ENCODE data around the gene RNF180. TPM values are rescaled to one million over a fixed set of nuclear protein-coding genes. Genes with fewer than 3 reads are reported as not detected.
A peak's percentile ranks its signal among the peaks of the same experiment; 100 is the strongest.

Gene RNF180
- total RNA-seq, 1 donor, result 10.5 TPM

- H3K27ac ChIP-seq (ENCODE audit: low read depth, low read length), result no peak overlapping the region
- no peaks in the 10 kb centered on the region for H3K36me3 ChIP-seq (ENCODE audit: insufficient read depth, low read length)
- no peaks in the 10 kb centered on the region for H3K27me3 ChIP-seq (ENCODE audit: insufficient read depth, low read length)
- peak overlapping the region; percentile 17 for H2AFZ ChIP-seq (ENCODE audit: low read length)
- TF ChIP-seq CTCF (IDR thresholded peaks at IDR 0.05; ENCODE audit: extremely low read depth, low read depth, low read length), result no peak
- no peak overlapping the region for H3K4me3 ChIP-seq (ENCODE audit: insufficient read depth, low read length)
- no peaks in the 10 kb centered on the region for H4K20me1 ChIP-seq (ENCODE audit: insufficient read depth, low read length)
- DNase-seq (ENCODE audit: insufficient read length, low spot score, missing footprints), result peak; percentile 94
- H3K9me3 ChIP-seq (ENCODE audit: low read depth, low read length), result no peaks in the 10 kb centered on the region
- no peaks in the 10 kb centered on the region for H3K79me2 ChIP-seq (ENCODE audit: insufficient read depth, low read length)
- peak overlapping the region; percentile 30 for H3K4me2 ChIP-seq (ENCODE audit: insufficient read depth, low read length)
- H3K4me1 ChIP-seq (ENCODE audit: insufficient read depth, low read length), result peaks cover 7% of the 10 kb centered on the region
These were observed 21.0 kb upstream of the RNF180 start for GRCh38 chr5:64144425-64145215.

GRCh38 chr5:64145216-64145895 lies 20.3 kb upstream of the RNF180 start:
- Histone ChIP-seq H3K27ac (ENCODE audit: low read depth, low read length) (no peak overlapping the region), H3K4me2 (ENCODE audit: insufficient read depth, low read length) (no peak overlapping the region), H3K79me2 (ENCODE audit: insufficient read depth, low read length) (no peaks in the 10 kb centered on the region), H3K27me3 (ENCODE audit: insufficient read depth, low read length) (no peaks in the 10 kb centered on the region), H4K20me1 (ENCODE audit: insufficient read depth, low read length) (no peaks in the 10 kb centered on the region), H2AFZ (ENCODE audit: low read length) (peak overlapping the region; percentile 17), H3K4me1 (ENCODE audit: insufficient read depth, low read length) (peaks cover 7% of the 10 kb centered on the region), H3K4me3 (ENCODE audit: insufficient read depth, low read length) (no peak overlapping the region), H3K36me3 (ENCODE audit: insufficient read depth, low read length) (no peaks in the 10 kb centered on the region), H3K9me3 (ENCODE audit: low read depth, low read length) (no peaks in the 10 kb centered on the region)
- peak; percentile 65 for DNase-seq (ENCODE audit: insufficient read length, low spot score, missing footprints)
- TF ChIP-seq CTCF (IDR thresholded peaks at IDR 0.05; ENCODE audit: extremely low read depth, low read depth, low read length), result no peak

GRCh38 chr5:64147379-64147778 lies 18.3 kb upstream of the RNF180 start:
- Histone ChIP-seq H3K9me3 (ENCODE audit: low read depth, low read length) (no peaks in the 10 kb centered on the region), H3K27ac (ENCODE audit: low read depth, low read length) (no peak overlapping the region)

More at GRCh38 chr5:64147379-64147778, 18.3 kb upstream of the RNF180 start:
- no peak overlapping the region for H3K4me2 ChIP-seq (ENCODE audit: insufficient read depth, low read length)
- no peaks in the 10 kb centered on the region for H3K79me2 ChIP-seq (ENCODE audit: insufficient read depth, low read length)
- no peak for TF ChIP-seq CTCF (IDR thresholded peaks at IDR 0.05; ENCODE audit: extremely low read depth, low read depth, low read length)
- no peaks in the 10 kb centered on the region for H3K27me3 ChIP-seq (ENCODE audit: insufficient read depth, low read length)
- H3K4me3 ChIP-seq (ENCODE audit: insufficient read depth, low read length), result no peak overlapping the region
- no peaks in the 10 kb centered on the region for H4K20me1 ChIP-seq (ENCODE audit: insufficient read depth, low read length)
- DNase-seq (ENCODE audit: insufficient read length, low spot score, missing footprints), result no peak
- no peak overlapping the region for H2AFZ ChIP-seq (ENCODE audit: low read length)
- no peaks in the 10 kb centered on the region for H3K36me3 ChIP-seq (ENCODE audit: insufficient read depth, low read length)
- peaks cover 7% of the 10 kb centered on the region for H3K4me1 ChIP-seq (ENCODE audit: insufficient read depth, low read length)
